NCI-H460 (cell line): ENCODE measurements around the gene GNAT1. TPM values are rescaled to one million over a fixed set of nuclear protein-coding genes. Genes with fewer than 3 reads are reported as not detected.
A peak's percentile ranks its signal among the peaks of the same experiment; 100 is the strongest.

Experiments
- DNase-seq: peaks from one replicate; pipeline ENCODE4 v3.0.0-alpha.2; 2016; ENCODE audit warnings: low read depth; ENCODE audit errors: extremely low read depth
- total RNA-seq: library from RNA; depleted of rRNA; stranded (reverse); fragments of >200 nt; shearing (Covaris generic); gene quantifications from 2 replicates; pipeline ENCODE4 v1.2.3, GENCODE V29; 2014

GNAT1 gene
- total RNA-seq, 1 experiment from 2014 or later: not detected

- no peak for DNase-seq
Measured at GRCh38 chr3:50162034-50162883, 29.2 kb upstream of the GNAT1 start.

- no peak for DNase-seq
Measured at GRCh38 chr3:50163572-50164455, 27.6 kb upstream of the GNAT1 start.

- no peak for DNase-seq
Measured at GRCh38 chr3:50164481-50164880, 26.9 kb upstream of the GNAT1 start.

GRCh38 chr3:50164984-50165909 is 26.2 kb upstream of the GNAT1 start:
- no peak for DNase-seq

- no peak for DNase-seq
Measured at GRCh38 chr3:50165910-50166538, 25.4 kb upstream of the GNAT1 start.

GRCh38 chr3:50166620-50167019 is 24.8 kb upstream of the GNAT1 start:
- DNase-seq: no peak

GRCh38 chr3:50167069-50167840 is 24.2 kb upstream of the GNAT1 start:
- DNase-seq: no peak

GRCh38 chr3:50167841-50168209 is 23.6 kb upstream of the GNAT1 start:
- no peak for DNase-seq

GRCh38 chr3:50168388-50168787 is 23.0 kb upstream of the GNAT1 start:
- no peak for DNase-seq

GRCh38 chr3:50168791-50169190 is 22.6 kb upstream of the GNAT1 start:
- DNase-seq: no peak

GRCh38 chr3:50169232-50169832 is 22.1 kb upstream of the GNAT1 start:
- no peak for DNase-seq

GRCh38 chr3:50169858-50170257 is 21.6 kb upstream of the GNAT1 start:
- no peak for DNase-seq

GRCh38 chr3:50170689-50171088 is 20.7 kb upstream of the GNAT1 start:
- peak; percentile 67 for DNase-seq

- DNase-seq: no peak
Measured at GRCh38 chr3:50171540-50172301, 19.7 kb upstream of the GNAT1 start.

- DNase-seq: no peak
Measured at GRCh38 chr3:50172626-50173220, 18.7 kb upstream of the GNAT1 start.

GRCh38 chr3:50173685-50174516 is 17.5 kb upstream of the GNAT1 start:
- no peak for DNase-seq

GRCh38 chr3:50174517-50174895 is 16.9 kb upstream of the GNAT1 start:
- no peak for DNase-seq
